IMR-90 (cell line): ENCODE results near the gene RCHY1. TPM values are rescaled to one million over a fixed set of nuclear protein-coding genes. Genes with fewer than 3 reads are reported as not detected.

Source experiments
- ATAC-seq: fragments of 200-7000 bp; cut with Tn5 transposase; 2 replicates; pipeline ENCODE4 v1.9.1; 2020; ENCODE audit warnings: low read depth, mild to moderate bottlenecking, moderate library complexity
- BruUV-seq: library from RNA; stranded (reverse); fragments of 400-500 nt; replicated peaks from 2 replicates; lab custom pipeline; 2021; lab: Mats Ljungman, UMichigan
- CTCF ChIA-PET: fragments of 300-600 bp; formaldehyde crosslinking; extraction: SDS; loops from one replicate; lab custom pipeline; 2021; ENCODE audit warnings: antibody characterized with exemption; lab: Yijun Ruan, JAX
- POLR2A ChIA-PET: fragments of 300-600 bp; sonication (Branson Sonifier 250); formaldehyde crosslinking; loops from one replicate; lab custom pipeline; 2022; ENCODE audit warnings: antibody characterized with exemption; ENCODE audit not compliant: unreplicated experiment; lab: Charles Lee
- DNase-seq: peaks from one replicate; pipeline ENCODE4 v3.0.0; 2013
- H2AFZ ChIP-seq: replicated peaks from 2 replicates; pipeline ENCODE3; 2013; ENCODE audit warnings: low read length, mild to moderate bottlenecking; ENCODE audit not compliant: poor library complexity
- H2AK5ac ChIP-seq: 2 replicates; pipeline ENCODE4 v1.6.1; 2013; ENCODE audit warnings: low read depth, low read length, inconsistent platforms
- H2AK9ac ChIP-seq: replicated peaks from 2 replicates; pipeline ENCODE3; 2013; ENCODE audit warnings: mild to moderate bottlenecking, low read depth, low read length, moderate library complexity; ENCODE audit not compliant: poor library complexity
- H2BK120ac ChIP-seq: 2 replicates; pipeline ENCODE4 v1.6.1; 2013; ENCODE audit warnings: low read depth, low read length, inconsistent platforms
- H2BK15ac ChIP-seq: 3 replicates; pipeline ENCODE4 v1.6.1; 2013; ENCODE audit warnings: low read depth, low read length, inconsistent platforms
- H2BK20ac ChIP-seq: 2 replicates; pipeline ENCODE4 v1.6.1; 2013; ENCODE audit warnings: low read depth, mild to moderate bottlenecking, inconsistent platforms, low read length, moderate library complexity
- H2BK5ac ChIP-seq: 2 replicates; pipeline ENCODE4 v1.6.1; 2013; ENCODE audit warnings: mild to moderate bottlenecking, low read depth, low read length, inconsistent platforms; ENCODE audit not compliant: poor library complexity, severe bottlenecking
- H3K14ac ChIP-seq: replicated peaks from 2 replicates; pipeline ENCODE4 v1.6.1; 2013; ENCODE audit warnings: low read depth, low read length, inconsistent platforms
- H3K18ac ChIP-seq: 2 replicates; pipeline ENCODE4 v1.6.1; 2013; ENCODE audit warnings: low read depth, low read length, control low read depth
- H3K23ac ChIP-seq: 2 replicates; pipeline ENCODE4 v1.6.1; 2013; ENCODE audit warnings: low read depth, low read length, inconsistent platforms
- H3K27ac ChIP-seq: 2 replicates; pipeline ENCODE4 v1.5.1; 2013; ENCODE audit warnings: mild to moderate bottlenecking, control low read depth, low read length; ENCODE audit not compliant: insufficient read depth
- H3K27me3 ChIP-seq: 2 replicates; pipeline ENCODE4 v1.6.1; 2013; ENCODE audit warnings: low read length; ENCODE audit not compliant: control insufficient read depth, insufficient read depth
- H3K36me3 ChIP-seq: 2 replicates; pipeline ENCODE4 v1.6.1; 2013; ENCODE audit warnings: low read length, mixed read lengths; ENCODE audit not compliant: control insufficient read depth, insufficient read depth
- H3K4ac ChIP-seq: 2 replicates; pipeline ENCODE4 v1.6.1; 2013; ENCODE audit warnings: low read depth, low read length, inconsistent platforms
- H3K4me1 ChIP-seq: 2 replicates; pipeline ENCODE4 v1.6.1; 2013; ENCODE audit warnings: low read length, mixed read lengths; ENCODE audit not compliant: control insufficient read depth, insufficient read depth
- H3K4me2 ChIP-seq: 2 replicates; pipeline ENCODE4 v1.6.1; 2013; ENCODE audit warnings: low read depth, mild to moderate bottlenecking, control low read depth, low read length, moderate library complexity
- H3K4me3 ChIP-seq: 2 replicates; pipeline ENCODE4 v1.5.1; 2013; ENCODE audit warnings: low read depth, mild to moderate bottlenecking, control low read depth, low read length, moderate library complexity; ENCODE audit not compliant: insufficient read depth
- H3K56ac ChIP-seq: 2 replicates; pipeline ENCODE4 v1.6.1; 2013; ENCODE audit warnings: low read length, inconsistent platforms; ENCODE audit not compliant: insufficient read depth; ENCODE audit errors: extremely low read depth
- H3K79me1 ChIP-seq, 2 experiments: 2 replicates each; pipeline ENCODE4 v1.6.1; 2013; ENCODE audit warnings: low read length in 2 of 2, inconsistent platforms in 1 of 2, low read depth in 1 of 2
- H3K9ac ChIP-seq: 2 replicates; pipeline ENCODE4 v1.6.1; 2013; ENCODE audit warnings: low read depth, low read length, control low read depth
- H3K9me1 ChIP-seq: 2 replicates; pipeline ENCODE4 v1.6.1; 2013; ENCODE audit warnings: low read length, inconsistent platforms; ENCODE audit not compliant: insufficient read depth
- H3K9me3 ChIP-seq: 2 replicates; pipeline ENCODE4 v1.6.1; 2013; ENCODE audit warnings: low read length; ENCODE audit not compliant: control insufficient read depth, insufficient read depth
- H4K20me1 ChIP-seq: 2 replicates; pipeline ENCODE4 v1.6.1; 2013; ENCODE audit warnings: low read length, inconsistent platforms; ENCODE audit not compliant: insufficient read depth
- H4K5ac ChIP-seq: 2 replicates; pipeline ENCODE4 v1.6.1; 2013; ENCODE audit warnings: mild to moderate bottlenecking, low read depth, low read length, control low read depth
- H4K8ac ChIP-seq, 2 experiments: 2 replicates each; pipeline ENCODE4 v1.6.1; 2013; ENCODE audit warnings: low read depth in 2 of 2, low read length in 2 of 2, control low read depth in 1 of 2, inconsistent platforms in 1 of 2
- H4K91ac ChIP-seq: 2 replicates; pipeline ENCODE4 v1.6.1; 2013; ENCODE audit warnings: low read depth, low read length, inconsistent platforms; ENCODE audit not compliant: insufficient read depth
- BHLHE40 ChIP-seq: fragments of 150-350 bp; IDR thresholded peaks from 2 replicates; pipeline ENCODE4 v1.6.1; 2016; ENCODE audit warnings: mild to moderate bottlenecking, low read depth, low read length
- CEBPB ChIP-seq: IDR thresholded peaks from 2 replicates; pipeline ENCODE4 v1.6.1; 2012; ENCODE audit warnings: low read depth, low read length, improper control_type of control experiment
- ELK1 ChIP-seq: fragments of 150-350 bp; IDR thresholded peaks from 2 replicates; pipeline ENCODE4 v1.6.1; 2016; ENCODE audit warnings: low read depth, mild to moderate bottlenecking, low read length, moderate library complexity, borderline replicate concordance
- FOS ChIP-seq: fragments of 150-350 bp; IDR thresholded peaks from 2 replicates; pipeline ENCODE4 v1.6.1; 2016; ENCODE audit warnings: low read depth, low read length
- MAZ ChIP-seq: IDR thresholded peaks from 2 replicates; pipeline ENCODE4 v1.6.1; 2012; ENCODE audit warnings: low read depth, mild to moderate bottlenecking, low read length, improper control_type of control experiment, moderate library complexity, borderline replicate concordance
- MXI1 ChIP-seq: IDR thresholded peaks from 2 replicates; pipeline ENCODE4 v1.6.1; 2012; ENCODE audit warnings: low read depth, mild to moderate bottlenecking, low read length, moderate library complexity, borderline replicate concordance
- NFE2L2 ChIP-seq: fragments of 150-350 bp; IDR thresholded peaks from 2 replicates; pipeline ENCODE4 v1.6.1; 2016; ENCODE audit warnings: low read depth, mild to moderate bottlenecking, low read length
- RAD21 ChIP-seq: IDR thresholded peaks from 2 replicates; pipeline ENCODE4 v1.6.1; 2012; ENCODE audit warnings: low read length, improper control_type of control experiment
- RFX5 ChIP-seq: IDR thresholded peaks from 2 replicates; pipeline ENCODE4 v1.8.0; 2012; ENCODE audit warnings: low read depth, mild to moderate bottlenecking, low read length, moderate library complexity
- USF2 ChIP-seq: fragments of 150-350 bp; IDR thresholded peaks from 2 replicates; pipeline ENCODE4 v1.6.1; 2017; ENCODE audit warnings: mild to moderate bottlenecking, antibody characterized with exemption, low read length, low read depth
- dilution Hi-C: fragments of 300-500 bp; cut with HindIII; formaldehyde crosslinking; loops from one replicate; pipeline ENCODE4 v1.14.3; 2018; ENCODE audit warnings: low sequenced_read_pairs; ENCODE audit not compliant: unreplicated experiment
- in situ Hi-C: fragments of 300-500 bp; cut with MboI; formaldehyde crosslinking; loops from 3 replicates; pipeline ENCODE4 v1.14.3; 2019; ENCODE audit warnings: low sequenced_read_pairs, inconsistent platforms, mixed read lengths
- intact Hi-C: fragments of 100-400 bp; cut with micrococcal nuclease; formaldehyde crosslinking; loops from 2 replicates; pipeline ENCODE4 v1.10.0; 2022
- polyA plus RNA-seq, 3 experiments: library from polyadenylated mRNA; depleted of rRNA; stranded (reverse); fragments of >200 nt; gene quantifications; 2 replicates each; pipeline ENCODE4 v1.2.3, GENCODE V29; 2012; ENCODE audit warnings: low replicate concordance in 1 of 3
- total RNA-seq: library from RNA; depleted of rRNA; stranded (reverse); fragments of >200 nt; gene quantifications from 2 replicates; pipeline ENCODE4 v1.2.3, GENCODE V29; 2012
- TF ChIP-seq, protein P1 (sequence below): conservative IDR thresholded peaks from 2 replicates; pipeline ENCODE4 v1.5.1; 2012; ENCODE audit warnings: mild to moderate bottlenecking, low read depth, low read length, improper control_type of control experiment

RCHY1 gene
- total and polyA plus RNA-seq, 2 of the 4 experiments (the other 2 are of a cell fraction) = 20.1 to 22.4 TPM

- no peak overlapping the region for H3K9ac ChIP-seq
- dilution Hi-C loops = no loop called here
- H3K27me3 ChIP-seq = no peaks in the 10 kb centered on the region
- no peak overlapping the region for H2BK5ac ChIP-seq
- H3K4me1 ChIP-seq = peaks cover 3% of the 10 kb centered on the region
- H4K5ac ChIP-seq = no peak overlapping the region
- intact Hi-C loops = no loop called here
- ChIA-PET CTCF (interaction anchor here (0.6 to 1.2 kb wide), 2 partner anchors 12 to 145 kb away, joined by 3 read pairs; no protein-coding TSS in a partner anchor), POLR2A (no interaction called here)
- H2AFZ ChIP-seq = no peak overlapping the region
- H3K14ac ChIP-seq = no peak overlapping the region
- no peak overlapping the region for H3K4me2 ChIP-seq
- no peak overlapping the region for H3K27ac ChIP-seq
- no peak overlapping the region for H4K91ac ChIP-seq
- peaks cover 20% of the 10 kb centered on the region for H3K36me3 ChIP-seq
- no peak overlapping the region for H2AK5ac ChIP-seq
- H2BK120ac ChIP-seq = no peak overlapping the region
- H4K8ac ChIP-seq = no peak overlapping the region
- TF ChIP-seq MAZ (no peak), BHLHE40 (no peak), USF2 (no peak), CEBPB (no peak), FOS (no peak), ELK1 (no peak), RFX5 (no peak), NFE2L2 (no peak), MXI1 (no peak), RAD21 (no peak)
- TF ChIP-seq, protein P1, sequence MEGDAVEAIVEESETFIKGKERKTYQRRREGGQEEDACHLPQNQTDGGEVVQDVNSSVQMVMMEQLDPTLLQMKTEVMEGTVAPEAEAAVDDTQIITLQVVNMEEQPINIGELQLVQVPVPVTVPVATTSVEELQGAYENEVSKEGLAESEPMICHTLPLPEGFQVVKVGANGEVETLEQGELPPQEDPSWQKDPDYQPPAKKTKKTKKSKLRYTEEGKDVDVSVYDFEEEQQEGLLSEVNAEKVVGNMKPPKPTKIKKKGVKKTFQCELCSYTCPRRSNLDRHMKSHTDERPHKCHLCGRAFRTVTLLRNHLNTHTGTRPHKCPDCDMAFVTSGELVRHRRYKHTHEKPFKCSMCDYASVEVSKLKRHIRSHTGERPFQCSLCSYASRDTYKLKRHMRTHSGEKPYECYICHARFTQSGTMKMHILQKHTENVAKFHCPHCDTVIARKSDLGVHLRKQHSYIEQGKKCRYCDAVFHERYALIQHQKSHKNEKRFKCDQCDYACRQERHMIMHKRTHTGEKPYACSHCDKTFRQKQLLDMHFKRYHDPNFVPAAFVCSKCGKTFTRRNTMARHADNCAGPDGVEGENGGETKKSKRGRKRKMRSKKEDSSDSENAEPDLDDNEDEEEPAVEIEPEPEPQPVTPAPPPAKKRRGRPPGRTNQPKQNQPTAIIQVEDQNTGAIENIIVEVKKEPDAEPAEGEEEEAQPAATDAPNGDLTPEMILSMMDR = no peak
- peaks cover 6% of the 10 kb centered on the region in 2 experiments; a peak in 2 of 4 replicates for H3K79me1 ChIP-seq
- no peak overlapping the region for H3K4ac ChIP-seq
- in situ Hi-C loops = no loop called here
- H3K56ac ChIP-seq = no peak overlapping the region
- no peak overlapping the region for H3K18ac ChIP-seq
- ATAC-seq (no peak), DNase-seq (no peak)
- H3K23ac ChIP-seq = no peak overlapping the region
- no peaks in the 10 kb centered on the region for H3K9me3 ChIP-seq
- H2BK20ac ChIP-seq = no peak overlapping the region
- no peaks in the 10 kb centered on the region for H4K20me1 ChIP-seq
- no peaks in the 10 kb centered on the region for H3K9me1 ChIP-seq
- H2BK15ac ChIP-seq = no peak overlapping the region
- H3K4me3 ChIP-seq = no peak overlapping the region
- no peak overlapping the region for H2AK9ac ChIP-seq
- BruUV-seq = no TSS peak
Observed at GRCh38 chr4:75527482-75527881, 13.3 kb upstream of the RCHY1 start.
